Esophagus (tissue), 2 donors: ENCODE results near the gene HYOU1. TPM values are rescaled to one million over a fixed set of nuclear protein-coding genes. Genes with fewer than 3 reads are reported as not detected.
A peak's percentile ranks its signal among the peaks of the same experiment; 100 is the strongest.

Experiments
- H3K27ac ChIP-seq, 2 donors: one replicate each; pipeline ENCODE4 v1.5.1; 2013; ENCODE audit warnings: low read depth in 2 of 2, mild to moderate bottlenecking in 2 of 2, inconsistent platforms in 1 of 2, low read length in 1 of 2, moderate library complexity in 1 of 2
- H3K27me3 ChIP-seq, 2 donors: one replicate each; pipeline ENCODE4 v1.6.1; 2013; ENCODE audit warnings: low read length in 2 of 2, control low read depth in 1 of 2, mild to moderate bottlenecking in 1 of 2; ENCODE audit not compliant: insufficient read depth in 2 of 2, control insufficient read depth in 1 of 2
- H3K36me3 ChIP-seq, 2 donors: one replicate each; pipeline ENCODE4 v1.6.1; 2013; ENCODE audit warnings: low read length in 1 of 2; ENCODE audit not compliant: control insufficient read depth in 2 of 2, insufficient read depth in 2 of 2
- H3K4me1 ChIP-seq, 2 donors: one replicate each; pipeline ENCODE4 v1.6.1; 2013; ENCODE audit warnings: low read length in 1 of 2; ENCODE audit not compliant: control insufficient read depth in 2 of 2, insufficient read depth in 2 of 2
- H3K4me3 ChIP-seq, 2 donors: one replicate each; pipeline ENCODE4 v1.5.1; 2013; ENCODE audit warnings: low read length in 2 of 2, mild to moderate bottlenecking in 2 of 2, low read depth in 1 of 2, moderate library complexity in 1 of 2
- H3K9me3 ChIP-seq, 2 donors: one replicate each; pipeline ENCODE4 v1.6.1; 2013; ENCODE audit warnings: mild to moderate bottlenecking in 2 of 2, low read depth in 1 of 2, low read length in 1 of 2, moderate library complexity in 1 of 2; ENCODE audit not compliant: control insufficient read depth in 2 of 2, insufficient read depth in 1 of 2
- WGBS, 2 donors: extraction: QIAGEN DNeasy Blood & Tissue Kit; methylation state at CpG; one replicate each; pipeline ENCODE4 v1.1.7; 2013; 5-methylcytosine and 5-hydroxymethylcytosine counted together
- polyA plus RNA-seq, 2 donors: library from polyadenylated mRNA; stranded (reverse); fragments of 200-250 nt; gene quantifications; one replicate each; pipeline ENCODE4 v1.2.3, GENCODE V29; 2013
- donor health status: healthy with polysubstance abuse.
- donor health status: Bipolar disorder and iron deficiency.

HYOU1 gene
- polyA plus RNA-seq, 2 donors, result 32.9 to 39.1 TPM

- 63 to 69% methylated on average over 14 of the region's 14 CpGs for WGBS, 2 donors
- no peaks in the 10 kb centered on the region for H3K9me3 ChIP-seq
- peaks cover 10 to 14% of the 10 kb centered on the region in 2 donors for H3K36me3 ChIP-seq
- peak overlapping the region in 1 of 2 donors; percentile 100 for H3K4me3 ChIP-seq
- H3K27ac ChIP-seq, result peak overlapping the region in 1 of 2 donors; percentile 10
- H3K27me3 ChIP-seq, result no peaks in the 10 kb centered on the region
- H3K4me1 ChIP-seq, result no peaks in the 10 kb centered on the region
These were observed 40.6 kb downstream of the HYOU1 start for GRCh38 chr11:119016216-119017009.

- Histone ChIP-seq H3K4me1 (no peaks in the 10 kb centered on the region), H3K36me3 (peaks cover 10 to 19% of the 10 kb centered on the region in 2 donors), H3K27me3 (no peaks in the 10 kb centered on the region), H3K4me3 (no peak overlapping the region), H3K9me3 (no peaks in the 10 kb centered on the region), H3K27ac (no peak overlapping the region)
- 61% methylated on average over 8 of the region's 8 CpGs for WGBS, 2 donors
These were observed 41.9 kb downstream of the HYOU1 start for GRCh38 chr11:119015054-119015611.

GRCh38 chr11:119014209-119014924, 42.6 kb downstream of the HYOU1 start:
- H3K27ac ChIP-seq, result no peak overlapping the region
- H3K27me3 ChIP-seq, result no peaks in the 10 kb centered on the region
- 92 to 94% methylated on average over 17 of the region's 17 CpGs for WGBS, 2 donors
- peaks cover 10 to 19% of the 10 kb centered on the region in 2 donors for H3K36me3 ChIP-seq
- no peaks in the 10 kb centered on the region for H3K9me3 ChIP-seq
- no peak overlapping the region for H3K4me3 ChIP-seq
- no peaks in the 10 kb centered on the region for H3K4me1 ChIP-seq

- no peak overlapping the region for H3K27ac ChIP-seq
- H3K4me3 ChIP-seq, result no peak overlapping the region
- no peaks in the 10 kb centered on the region for H3K27me3 ChIP-seq
- H3K9me3 ChIP-seq, result no peaks in the 10 kb centered on the region
- peaks cover 10 to 19% of the 10 kb centered on the region in 2 donors for H3K36me3 ChIP-seq
- no peaks in the 10 kb centered on the region for H3K4me1 ChIP-seq
- 81 to 86% methylated on average over 3 of the region's 3 CpGs for WGBS, 2 donors
These were observed 44.3 kb downstream of the HYOU1 start for GRCh38 chr11:119012629-119013170.

- WGBS, 2 donors, result 71 to 76% methylated on average over 6 of the region's 6 CpGs
- no peaks in the 10 kb centered on the region for H3K4me1 ChIP-seq
- H3K9me3 ChIP-seq, result no peaks in the 10 kb centered on the region
- H3K27ac ChIP-seq, result no peak overlapping the region
- H3K36me3 ChIP-seq, result peaks cover 9 to 19% of the 10 kb centered on the region in 2 donors
- H3K4me3 ChIP-seq, result no peak overlapping the region
- H3K27me3 ChIP-seq, result no peaks in the 10 kb centered on the region
These were observed 45.4 kb downstream of the HYOU1 start for GRCh38 chr11:119011476-119012053.

- peaks cover 0 to 16% of the 10 kb centered on the region in 2 donors for H3K36me3 ChIP-seq
- WGBS, 2 donors, result 83 to 89% methylated on average over 4 of the region's 4 CpGs
These were observed 50.3 kb downstream of the HYOU1 start for GRCh38 chr11:119006656-119007055.

GRCh38 chr11:119000906-119001305, 56.1 kb downstream of the HYOU1 start:
- no peaks in the 10 kb centered on the region for H3K27me3 ChIP-seq
- H3K27ac ChIP-seq, result no peak overlapping the region
- H3K9me3 ChIP-seq, result no peaks in the 10 kb centered on the region
- H3K4me3 ChIP-seq, result no peak overlapping the region
- H3K4me1 ChIP-seq, result peaks cover 2 to 10% of the 10 kb centered on the region in 2 donors
- H3K36me3 ChIP-seq, result peaks cover 0 to 14% of the 10 kb centered on the region in 2 donors
- WGBS, 2 donors, result 35 to 68% methylated on average over 1 of the region's 1 CpG

More at GRCh38 chr11:119006656-119007055, 50.3 kb downstream of the HYOU1 start:
- H3K4me3 ChIP-seq, result no peak overlapping the region
- no peak overlapping the region for H3K27ac ChIP-seq
- no peaks in the 10 kb centered on the region for H3K4me1 ChIP-seq
- H3K27me3 ChIP-seq, result no peaks in the 10 kb centered on the region
- H3K9me3 ChIP-seq, result no peaks in the 10 kb centered on the region

GRCh38 chr11:118998822-118999221, 58.2 kb downstream of the HYOU1 start:
- WGBS, 2 donors, result 27 to 34% methylated on average over 6 of the region's 6 CpGs
- Histone ChIP-seq H3K27ac (peak overlapping the region; percentile 84 to 90), H3K36me3 (peaks cover 0 to 12% of the 10 kb centered on the region in 2 donors), H3K9me3 (no peaks in the 10 kb centered on the region), H3K4me3 (peak overlapping the region; percentile 69 to 88), H3K4me1 (peaks cover 2 to 11% of the 10 kb centered on the region in 2 donors), H3K27me3 (no peaks in the 10 kb centered on the region)

GRCh38 chr11:118998388-118998717, 58.7 kb downstream of the HYOU1 start:
- H3K27me3 ChIP-seq, result no peaks in the 10 kb centered on the region
- H3K4me3 ChIP-seq, result peak overlapping the region; percentile 69 to 88
- 1 to 5% methylated on average over 19 of the region's 19 CpGs for WGBS, 2 donors
- H3K36me3 ChIP-seq, result peaks cover 0 to 11% of the 10 kb centered on the region in 2 donors
- H3K4me1 ChIP-seq, result peaks cover 2 to 11% of the 10 kb centered on the region in 2 donors
- H3K9me3 ChIP-seq, result no peaks in the 10 kb centered on the region
- H3K27ac ChIP-seq, result peak overlapping the region; percentile 84 to 90
